ENCODE measurements around the gene HIVEP2. TPM values are rescaled to one million over a fixed set of nuclear protein-coding genes. Genes with fewer than 3 reads are reported as not detected.

Gene HIVEP2
- total RNA-seq, 1 donor from 2014 or later = 17.2 TPM

DNA sequence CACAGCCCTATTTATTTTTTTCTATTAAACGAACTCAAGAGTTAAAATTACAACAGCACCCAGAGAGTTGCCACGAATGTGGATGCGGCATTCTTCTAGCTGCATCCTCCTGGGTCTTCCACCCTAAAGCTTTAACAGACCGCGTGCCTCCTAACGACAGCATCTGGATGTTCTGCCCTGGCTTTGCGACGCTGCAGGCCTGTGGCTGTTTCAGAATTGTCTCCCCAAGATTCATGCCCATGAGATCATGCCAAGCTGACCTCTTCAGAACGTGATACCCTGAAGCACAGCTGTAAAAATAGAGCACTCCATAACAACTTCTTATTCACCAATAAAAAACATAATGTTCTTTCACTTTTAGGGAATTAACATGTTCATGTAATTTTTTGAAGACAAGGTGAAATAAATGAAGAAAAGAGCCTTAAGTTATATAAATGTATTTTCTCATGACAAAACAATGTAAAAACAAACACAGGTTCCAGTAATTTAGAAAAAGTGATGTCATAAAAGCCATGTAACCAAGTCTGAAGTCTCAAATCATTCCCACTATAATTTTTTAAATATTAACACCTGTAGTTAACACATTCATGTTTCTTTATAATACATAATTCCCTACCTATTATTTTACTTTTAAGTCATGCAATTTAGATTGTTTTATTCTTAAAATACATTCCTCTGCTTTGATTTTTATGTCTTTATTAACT is 26.5 kb downstream of the HIVEP2 start:
- DNase-seq (ENCODE audit: low read depth) = peak; percentile 91

GRCh38 chr6:142916881-142917280 is 28.1 kb downstream of the HIVEP2 start:
- no peak for DNase-seq (ENCODE audit: low read depth)

GRCh38 chr6:142914937-142915697 is 29.9 kb downstream of the HIVEP2 start:
- no peak for DNase-seq (ENCODE audit: low read depth)

DNA sequence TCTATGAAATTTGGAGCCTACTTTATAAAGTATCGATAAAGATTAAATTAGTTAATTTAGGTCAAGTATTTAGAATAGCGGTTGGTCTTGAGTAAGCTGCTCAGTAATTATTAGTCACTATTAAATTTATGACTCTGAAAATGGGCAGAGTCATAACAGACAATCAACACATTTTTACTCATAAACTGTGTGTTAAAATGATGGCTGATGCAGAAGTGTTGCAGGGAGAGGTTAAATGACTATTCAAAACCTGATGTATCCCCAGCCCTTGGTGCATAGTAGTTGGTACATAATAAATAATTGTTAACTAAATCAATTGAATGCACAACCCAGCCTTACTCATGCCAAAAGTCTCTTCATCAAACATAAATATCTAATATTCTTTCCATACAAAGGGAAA is 30.6 kb downstream of the HIVEP2 start:
- DNase-seq (ENCODE audit: low read depth) = no peak

DNA sequence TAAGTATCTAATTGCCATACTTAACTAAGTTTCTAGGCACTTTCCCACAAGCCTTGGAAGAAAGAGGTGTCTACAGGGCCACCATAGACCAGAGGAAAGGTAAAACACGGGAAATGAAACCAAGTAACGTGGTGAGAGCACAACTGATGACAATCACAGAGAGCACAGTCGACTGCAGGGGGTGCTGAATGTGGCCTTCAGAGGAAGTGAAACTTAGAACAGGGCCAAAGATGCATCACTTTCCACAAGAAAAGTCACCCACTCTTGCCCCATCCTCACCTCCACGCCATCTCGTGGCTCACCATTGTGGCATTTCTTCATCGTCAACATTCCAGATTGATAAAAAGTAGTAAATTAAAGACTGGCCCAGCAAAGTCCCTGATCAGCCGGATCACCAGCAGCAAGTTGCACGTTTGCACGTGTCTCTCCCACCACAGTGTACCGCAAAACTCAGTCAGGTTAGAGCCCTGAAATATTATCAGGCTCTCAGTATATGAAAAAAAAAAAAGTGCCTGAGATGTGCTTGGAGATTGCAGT is 31.4 kb downstream of the HIVEP2 start:
- DNase-seq (ENCODE audit: low read depth) = no peak

DNA sequence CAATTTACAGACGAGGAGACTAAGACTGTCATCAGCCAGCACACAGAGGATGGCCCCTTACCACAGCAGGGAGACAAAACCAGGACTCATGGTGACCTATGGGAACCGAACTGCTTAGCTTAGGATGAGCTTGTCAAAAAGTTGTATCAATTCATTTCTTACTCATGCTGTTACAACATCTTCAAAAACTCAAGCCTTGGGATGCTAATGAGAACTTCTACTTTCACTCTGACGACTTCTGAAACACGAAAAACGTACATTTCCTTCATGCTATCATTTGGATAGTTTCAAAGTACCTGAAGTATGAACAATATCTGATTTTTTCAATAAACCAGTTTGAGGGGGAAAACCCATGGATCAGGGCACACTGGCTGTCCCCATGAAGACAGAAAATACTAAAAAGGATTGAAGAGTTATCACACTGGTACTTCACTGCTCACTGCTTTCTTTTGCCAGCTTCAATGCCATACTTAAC is 31.9 kb downstream of the HIVEP2 start:
- DNase-seq (ENCODE audit: low read depth) = no peak

- no peak for DNase-seq (ENCODE audit: low read depth)
These were observed 32.9 kb downstream of the HIVEP2 start for GRCh38 chr6:142912125-142912524.

GRCh38 chr6:142911430-142911829 is 33.5 kb downstream of the HIVEP2 start:
- no peak for DNase-seq (ENCODE audit: low read depth)

- no peak for DNase-seq (ENCODE audit: low read depth)
These were observed 35.3 kb downstream of the HIVEP2 start for GRCh38 chr6:142909686-142910085.

- DNase-seq (ENCODE audit: low read depth) = no peak
These were observed 36.7 kb downstream of the HIVEP2 start for GRCh38 chr6:142908235-142908634.

DNA sequence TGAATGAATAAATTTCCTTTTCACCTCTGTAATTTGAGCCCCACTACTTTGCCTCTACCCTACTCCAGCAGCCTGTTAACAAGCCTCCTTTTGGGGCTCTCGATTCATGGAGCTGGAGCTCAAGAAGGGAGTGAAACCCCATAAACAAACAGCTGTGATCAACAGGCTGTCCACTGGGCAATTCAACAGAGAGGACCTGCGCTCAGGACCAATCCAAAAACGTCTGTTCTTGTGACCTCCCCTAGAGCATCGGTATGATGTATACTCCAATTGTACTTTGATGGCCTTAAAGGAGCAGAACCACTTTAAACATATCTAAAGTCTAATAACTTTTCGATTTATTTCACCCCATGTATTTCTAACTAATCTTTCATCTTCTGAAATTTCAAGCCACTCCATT is 37.4 kb downstream of the HIVEP2 start:
- peak; percentile 59 for DNase-seq (ENCODE audit: low read depth)

- peak; percentile 78 for DNase-seq (ENCODE audit: low read depth)
These were observed 38.0 kb downstream of the HIVEP2 start for GRCh38 chr6:142906945-142907470.

DNA sequence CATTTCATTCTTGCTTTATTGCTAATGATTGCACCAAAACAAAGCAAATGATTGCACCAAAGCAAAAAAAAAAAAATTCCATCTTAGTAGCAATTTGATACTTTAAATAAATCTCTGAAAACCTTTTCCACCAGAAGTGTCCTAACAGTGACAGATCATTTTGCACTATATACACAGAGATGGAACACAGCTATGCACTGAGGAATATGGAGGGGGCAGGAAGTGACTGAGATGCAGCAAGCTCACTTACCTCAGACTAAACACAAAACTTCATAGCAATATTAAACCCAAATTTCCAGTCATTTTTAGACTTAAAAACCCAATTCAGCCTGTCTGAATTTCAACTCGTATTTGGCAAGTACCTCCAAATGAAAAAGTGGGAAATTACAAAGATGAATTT is 41.2 kb downstream of the HIVEP2 start:
- DNase-seq (ENCODE audit: low read depth) = no peak

DNA sequence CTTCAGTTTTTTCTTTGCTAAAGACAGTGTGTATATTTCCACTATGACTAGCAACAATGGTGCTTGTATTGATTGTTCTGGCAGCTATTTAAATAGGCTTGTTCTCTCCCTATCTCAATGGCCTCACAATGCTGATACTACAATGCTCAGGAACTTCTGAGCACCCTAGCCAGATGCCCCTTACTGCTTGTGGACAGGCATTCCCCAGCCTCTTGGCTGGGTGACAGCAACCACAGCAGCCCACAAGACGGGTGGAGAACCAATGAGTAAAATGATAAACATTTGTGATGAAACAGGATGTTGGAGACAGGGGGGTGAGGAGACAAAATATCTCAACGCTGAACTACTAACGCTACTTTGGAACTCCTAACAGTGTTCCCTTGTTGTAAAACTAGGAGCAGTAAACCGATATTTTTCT is 42.3 kb downstream of the HIVEP2 start:
- DNase-seq (ENCODE audit: low read depth) = peak; percentile 99

DNA sequence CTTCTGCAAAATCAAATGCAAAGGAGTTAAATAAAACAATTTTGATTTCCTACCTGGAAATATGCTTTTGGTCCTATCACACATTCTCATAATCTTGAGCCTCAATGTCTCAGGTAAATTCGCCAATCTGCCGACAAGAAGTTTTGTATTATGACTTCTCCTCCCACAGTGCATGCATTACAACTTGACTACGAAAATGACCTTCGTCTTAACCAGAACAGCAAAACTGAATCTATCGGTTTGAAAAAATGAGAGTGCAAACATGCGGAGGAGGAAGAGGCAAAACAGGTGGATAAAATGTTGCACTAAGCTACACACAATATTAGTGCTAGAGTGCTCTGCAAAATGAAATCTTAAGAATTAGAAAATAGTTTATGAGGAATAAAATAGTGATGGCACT is 43.4 kb downstream of the HIVEP2 start:
- DNase-seq (ENCODE audit: low read depth) = no peak

DNA sequence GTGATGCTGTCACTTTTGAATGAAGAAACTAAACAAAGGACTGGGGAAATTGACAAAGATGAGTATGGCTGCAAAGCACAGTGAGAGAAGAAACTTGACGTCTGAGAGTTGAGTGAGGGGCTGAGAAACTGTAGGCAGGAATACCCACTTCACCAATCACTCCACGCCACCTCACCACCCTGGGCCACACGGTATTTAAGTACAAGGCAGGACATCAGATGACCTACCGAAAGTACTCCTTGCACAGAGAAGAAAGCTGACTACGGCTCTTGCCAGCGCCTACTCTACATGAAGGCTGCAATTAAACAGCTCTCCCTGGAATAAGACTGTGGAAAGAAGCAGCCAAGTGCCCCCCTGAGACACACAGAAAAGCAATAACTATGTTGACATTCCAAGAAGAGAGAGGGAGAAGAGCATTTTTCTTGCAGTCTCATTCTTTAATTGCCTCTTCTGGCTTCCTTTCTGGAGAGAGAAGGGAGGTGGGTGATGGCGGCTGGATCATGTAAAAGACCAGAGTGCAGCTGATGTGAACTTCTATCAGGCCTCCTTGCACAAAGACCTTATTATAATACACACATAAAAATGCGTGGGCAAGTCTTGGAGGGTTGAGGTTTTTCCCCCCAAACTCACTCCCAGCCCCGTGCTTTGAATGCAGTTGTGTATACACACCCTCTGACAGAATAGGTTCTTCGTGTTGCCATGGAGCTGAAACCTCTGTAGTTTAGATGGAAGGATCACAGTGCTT is 44.6 kb downstream of the HIVEP2 start:
- DNase-seq (ENCODE audit: low read depth) = no peak

GRCh38 chr6:142898927-142899895 is 45.8 kb downstream of the HIVEP2 start:
- DNase-seq (ENCODE audit: low read depth) = no peak

GRCh38 chr6:142897659-142898058 is 47.3 kb downstream of the HIVEP2 start:
- DNase-seq (ENCODE audit: low read depth) = no peak

GRCh38 chr6:142896732-142897131 is 48.2 kb downstream of the HIVEP2 start:
- no peak for DNase-seq (ENCODE audit: low read depth)

DNA sequence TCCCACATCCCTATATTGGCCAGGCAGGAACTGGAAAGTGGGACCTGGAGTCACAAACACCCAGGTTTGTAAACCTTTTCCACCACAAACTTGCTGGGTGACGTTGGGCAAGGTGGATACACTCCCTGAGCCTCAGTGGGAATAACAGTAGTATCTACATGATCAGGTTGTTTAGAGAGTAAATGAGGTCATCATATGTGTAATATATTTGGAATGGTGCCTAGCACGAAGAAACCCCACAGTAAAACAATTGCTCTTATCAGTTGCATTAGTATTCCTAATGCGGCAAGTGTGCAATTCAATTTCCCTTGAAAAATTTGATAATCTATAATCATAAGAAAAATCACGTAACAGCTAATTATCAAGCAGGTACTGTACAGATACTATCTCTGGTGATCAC is 51.9 kb downstream of the HIVEP2 start:
- DNase-seq (ENCODE audit: low read depth) = no peak

Measured in myocyte (in vitro differentiated cells).